SK-N-DZ (cell line): ENCODE measurements around the gene RSPH3.
"Not testable (repeated sequence)": the region's sequence is repeated elsewhere in the genome, so short reads cannot be mapped to it uniquely, and the experiment has no call there.

Experiments used
- DNase-seq: peaks from one replicate; pipeline ENCODE4 v3.0.0-alpha.2; 2015; ENCODE audit warnings: low spot score

RSPH3 gene

DNA sequence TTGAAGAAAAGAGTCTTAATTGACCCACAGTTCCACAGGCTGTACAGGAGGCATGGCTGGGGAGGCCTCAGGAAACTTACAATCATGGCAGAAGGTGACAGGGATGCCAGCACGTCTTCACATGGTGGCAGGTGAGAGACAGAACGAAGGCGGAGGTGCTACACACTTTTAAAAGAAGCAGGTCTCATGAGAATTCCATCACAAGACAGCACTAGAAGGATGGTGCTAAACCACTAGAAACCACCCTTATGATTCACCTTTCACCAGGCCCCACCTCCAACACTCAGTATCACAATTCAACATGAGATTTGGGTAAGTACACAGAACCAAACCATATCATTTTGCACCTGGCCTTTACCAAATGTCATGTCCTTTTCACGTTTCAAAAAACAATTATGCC, 23.9 kb upstream of the RSPH3 start:
- no peak for DNase-seq

GRCh38 chr6:159020011-159020410, 20.0 kb upstream of the RSPH3 start:
- no peak for DNase-seq

DNA sequence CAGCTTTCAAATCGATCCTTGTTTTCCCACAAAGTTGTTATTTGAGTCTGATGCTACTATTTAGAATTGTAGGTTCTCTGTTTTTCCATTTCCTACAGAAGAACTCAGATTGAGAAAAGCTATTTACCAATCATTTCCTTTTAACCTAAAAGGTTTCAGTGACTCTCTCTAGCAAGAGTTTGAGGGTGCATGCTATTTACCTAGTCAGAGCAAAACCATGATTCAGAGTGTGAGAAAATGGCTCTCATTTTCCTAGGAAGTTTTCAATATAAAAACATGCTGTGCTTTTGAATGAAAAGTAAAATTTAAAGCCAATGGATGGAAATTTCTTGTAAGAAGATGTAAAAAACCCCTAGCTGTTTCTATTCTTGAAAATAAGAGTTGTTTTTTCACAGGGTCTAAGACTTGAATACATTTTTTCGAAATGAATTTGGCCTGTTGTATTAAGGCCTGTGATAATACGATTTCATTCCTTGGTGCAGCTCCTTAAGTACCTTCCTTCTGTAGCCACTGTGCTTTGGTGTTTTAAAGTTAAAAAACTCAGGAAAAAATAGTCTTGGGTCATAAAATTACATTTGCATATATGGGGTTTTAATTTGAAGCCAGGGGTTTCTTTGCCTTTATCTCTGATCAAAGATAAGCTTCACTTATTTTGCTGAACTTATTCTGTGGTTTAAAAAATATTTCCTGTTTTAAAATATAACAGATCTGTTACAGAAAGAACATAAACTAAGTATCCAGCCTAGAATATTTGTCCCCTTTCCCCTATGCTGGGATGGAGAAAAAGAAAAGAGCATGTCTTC, 18.0 kb upstream of the RSPH3 start:
- DNase-seq: no peak

- no peak for DNase-seq
Observed at GRCh38 chr6:159014406-159014805, 14.4 kb upstream of the RSPH3 start.

- DNase-seq: no peak
Observed at GRCh38 chr6:159013229-159013628, 13.2 kb upstream of the RSPH3 start.

- no peak for DNase-seq
Observed at GRCh38 chr6:159012201-159012600, 12.2 kb upstream of the RSPH3 start.

GRCh38 chr6:159010037-159010612, 10.1 kb upstream of the RSPH3 start:
- DNase-seq: not testable (repeated sequence)

DNA sequence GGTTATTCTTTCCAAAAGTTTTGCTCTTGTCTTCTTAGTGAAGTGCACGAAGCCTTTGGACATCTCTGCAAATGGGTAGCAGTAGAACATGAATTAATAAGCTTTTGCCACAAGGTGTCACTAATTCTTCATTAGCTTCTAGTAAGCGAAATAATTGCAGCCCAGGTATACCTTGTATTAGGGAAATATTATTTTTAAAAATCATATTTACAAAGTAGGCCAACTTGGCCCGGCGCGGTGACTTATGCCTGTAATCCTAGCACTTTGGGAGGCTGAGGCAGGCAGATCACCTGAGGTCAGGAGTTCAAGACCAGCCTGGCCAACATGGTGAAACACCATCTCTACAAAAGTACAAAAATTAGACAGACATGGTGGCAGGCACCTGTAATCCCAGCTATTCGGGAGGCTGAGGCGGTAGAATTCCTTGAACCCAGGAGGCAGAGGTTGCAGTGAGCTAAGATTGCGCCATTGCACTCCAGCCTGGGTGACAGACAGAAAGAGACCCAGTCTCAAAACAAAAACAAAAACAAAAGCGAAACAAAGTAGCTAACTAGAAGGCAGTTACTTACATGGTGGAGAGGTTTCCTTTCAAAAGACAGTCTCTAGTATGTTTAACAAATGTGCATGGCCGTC, 8.8 kb upstream of the RSPH3 start:
- DNase-seq: no peak

DNA sequence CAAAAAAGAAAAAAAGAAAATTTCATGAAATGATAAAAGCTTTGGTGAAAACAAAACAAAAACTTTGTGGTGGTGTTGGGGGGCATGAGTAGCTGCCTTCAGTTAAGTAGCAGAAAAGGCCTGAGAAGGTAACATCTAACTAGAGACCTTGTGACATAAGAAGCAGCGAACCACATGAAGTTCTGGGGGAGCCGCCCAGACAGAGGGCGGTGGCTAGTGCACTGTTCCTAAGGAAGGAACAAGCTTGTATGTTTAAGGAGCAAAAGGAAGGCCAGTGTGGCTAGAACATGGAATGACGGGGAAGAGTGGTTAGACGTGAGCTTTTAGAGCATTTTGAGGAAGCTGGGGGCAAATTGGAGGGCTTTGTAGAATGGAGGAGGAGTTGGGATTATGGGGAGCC, 7.5 kb upstream of the RSPH3 start:
- no peak for DNase-seq

DNA sequence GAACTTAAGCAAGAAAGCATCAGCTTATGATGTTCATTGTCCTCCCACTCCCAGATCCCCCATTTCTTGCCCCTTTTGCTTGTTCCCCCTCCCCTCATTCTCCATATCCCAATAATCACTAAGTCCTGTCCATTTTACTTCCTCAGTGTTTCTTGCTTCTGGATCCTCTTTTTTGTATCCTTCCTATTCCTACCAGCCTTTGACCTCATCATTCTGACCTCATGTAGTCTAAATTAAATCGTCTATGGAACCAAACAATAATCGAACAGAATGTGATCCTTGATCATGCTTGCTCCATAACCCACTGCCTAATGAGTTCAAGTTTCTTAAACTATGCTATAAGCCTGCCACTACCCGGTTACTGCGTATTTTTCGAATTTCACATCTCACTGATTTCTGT, 5.4 kb upstream of the RSPH3 start:
- DNase-seq: no peak

DNA sequence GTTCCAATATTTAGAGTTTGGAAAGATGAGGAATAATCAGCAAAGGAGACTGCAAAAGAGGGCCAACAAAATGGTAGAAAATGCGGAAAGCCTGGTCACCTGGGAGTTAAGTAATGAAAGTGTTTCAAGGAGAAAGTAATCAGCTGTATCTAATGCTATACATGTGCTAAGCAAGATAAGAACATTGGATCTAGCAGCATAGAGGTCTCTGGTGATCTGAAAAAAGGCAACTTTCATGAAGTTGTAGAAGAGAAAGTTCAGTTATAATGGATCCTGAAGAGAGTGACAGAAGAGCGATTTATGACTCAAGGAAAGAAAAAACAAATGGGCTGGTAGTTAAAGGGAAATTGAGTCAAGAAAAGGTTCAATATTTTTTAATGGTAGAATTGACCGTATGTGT, 4.6 kb upstream of the RSPH3 start:
- DNase-seq: no peak

DNA sequence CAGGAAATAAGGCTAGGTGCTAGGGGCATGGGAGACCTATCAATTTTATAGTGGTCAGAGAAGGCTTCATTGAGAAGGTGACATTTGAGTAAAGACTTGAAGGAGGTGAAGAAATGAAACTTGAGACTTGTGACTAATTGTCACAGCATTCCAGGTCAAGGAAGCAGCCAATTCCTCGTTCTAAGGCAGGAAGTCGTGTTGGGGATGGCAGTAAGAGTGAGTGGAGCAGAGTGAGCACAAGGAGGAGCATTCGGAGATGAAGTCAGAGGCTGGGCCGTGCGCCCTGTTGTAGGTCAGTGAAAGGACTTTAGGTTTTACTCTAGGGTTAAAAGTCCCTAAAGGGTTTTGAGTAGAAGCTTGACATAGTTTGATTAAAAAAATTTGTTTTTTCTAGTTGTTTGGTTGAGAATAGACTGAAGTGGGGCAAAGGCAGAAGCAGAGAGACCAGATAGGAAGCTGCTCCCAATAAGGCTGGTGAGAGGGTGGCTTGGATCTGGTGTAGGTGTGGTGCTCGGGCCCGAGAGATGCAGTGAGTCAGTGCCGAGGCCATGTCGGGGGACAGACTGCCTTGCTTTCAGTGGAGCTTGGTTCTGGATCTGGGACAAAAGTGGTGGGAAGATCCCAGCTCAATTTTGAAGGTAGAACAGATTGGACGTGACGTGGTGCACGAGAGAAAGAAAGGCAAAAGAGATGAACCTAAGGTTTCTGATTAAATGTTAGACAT, 2.6 kb upstream of the RSPH3 start:
- no peak for DNase-seq

DNA sequence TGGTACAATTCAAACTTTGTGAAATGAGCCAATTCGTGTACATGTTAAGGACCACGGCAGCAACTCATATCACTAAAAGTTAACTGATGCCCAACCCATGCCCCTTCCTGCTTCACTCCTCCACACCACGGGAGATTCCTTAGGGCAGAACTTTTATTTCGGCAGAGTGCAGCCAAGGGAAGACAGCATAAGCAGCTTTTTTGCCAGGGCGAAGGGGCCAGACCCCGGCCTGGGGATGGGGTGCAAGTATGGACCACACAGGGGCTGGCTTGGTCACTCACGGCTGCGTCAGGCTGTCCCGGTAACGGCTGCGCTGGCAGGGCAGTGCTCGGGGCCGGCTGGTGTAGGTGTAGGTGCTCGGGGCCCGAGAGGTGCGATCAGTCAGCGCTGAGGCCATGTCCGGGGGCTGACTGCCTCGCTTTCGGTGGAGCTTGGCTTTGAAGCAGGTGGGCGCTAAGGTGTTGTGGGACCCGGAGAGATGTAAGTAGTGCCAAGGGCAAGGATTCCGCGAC, 792 bp downstream of the RSPH3 start:
- no peak for DNase-seq

- no peak for DNase-seq
Observed at GRCh38 chr6:158996856-158997255, 3.1 kb downstream of the RSPH3 start.

GRCh38 chr6:158993639-158994038, 6.4 kb downstream of the RSPH3 start:
- DNase-seq: no peak

DNA sequence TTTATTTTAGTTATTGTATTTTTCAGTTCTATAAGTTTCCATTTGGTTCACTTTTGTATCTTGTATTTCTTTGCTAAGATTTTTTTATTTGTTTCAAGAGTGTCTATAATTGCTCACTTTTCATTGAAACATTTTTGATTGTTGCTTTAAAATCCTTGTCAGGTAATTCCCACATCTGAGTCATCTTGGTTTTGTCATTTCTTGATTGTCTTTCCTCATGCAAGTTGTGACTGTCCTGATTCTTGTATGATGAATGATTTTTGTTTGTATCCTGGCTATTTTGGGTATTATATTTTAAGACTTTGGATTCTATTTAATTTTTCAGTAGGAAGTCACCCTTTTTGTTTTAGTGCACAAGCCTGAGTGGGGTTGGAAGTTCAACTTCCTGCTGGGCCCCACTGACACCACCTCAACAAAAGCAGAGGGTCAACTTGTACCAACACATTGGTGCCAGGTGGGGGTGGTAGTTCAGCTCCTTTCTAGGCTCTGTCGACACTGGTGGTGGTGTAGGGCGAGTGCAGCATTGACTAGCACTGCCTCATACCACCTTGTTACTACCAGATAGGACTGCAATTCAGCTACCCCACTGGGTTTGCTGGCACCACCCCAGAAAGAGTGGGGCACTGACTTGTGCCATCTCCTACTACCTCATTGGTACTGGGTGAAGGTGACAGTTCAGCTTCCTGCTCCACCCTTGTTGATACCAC, 8.8 kb downstream of the RSPH3 start:
- DNase-seq: no peak

GRCh38 chr6:158989711-158990110, 10.3 kb downstream of the RSPH3 start:
- DNase-seq: not testable (repeated sequence)

DNA sequence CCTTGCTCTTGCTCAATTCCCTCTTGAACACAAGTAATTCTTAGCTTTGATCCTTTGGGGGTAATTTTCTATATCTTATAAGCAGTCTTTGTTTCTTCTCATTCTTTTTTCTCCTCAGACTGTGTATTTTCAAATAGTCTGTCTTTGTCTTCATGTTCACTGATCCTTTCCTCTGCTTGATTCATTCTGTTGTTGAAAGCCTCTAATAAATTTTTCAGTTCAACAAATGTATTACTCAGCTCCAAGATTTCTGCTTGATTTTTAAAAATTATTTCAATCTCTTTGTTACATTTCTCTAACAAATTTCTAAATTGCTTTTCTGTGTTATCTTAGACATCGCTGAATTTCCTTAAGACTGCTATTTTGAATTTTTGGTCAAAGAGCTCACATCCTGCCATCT, 11.5 kb downstream of the RSPH3 start:
- DNase-seq: no peak

DNA sequence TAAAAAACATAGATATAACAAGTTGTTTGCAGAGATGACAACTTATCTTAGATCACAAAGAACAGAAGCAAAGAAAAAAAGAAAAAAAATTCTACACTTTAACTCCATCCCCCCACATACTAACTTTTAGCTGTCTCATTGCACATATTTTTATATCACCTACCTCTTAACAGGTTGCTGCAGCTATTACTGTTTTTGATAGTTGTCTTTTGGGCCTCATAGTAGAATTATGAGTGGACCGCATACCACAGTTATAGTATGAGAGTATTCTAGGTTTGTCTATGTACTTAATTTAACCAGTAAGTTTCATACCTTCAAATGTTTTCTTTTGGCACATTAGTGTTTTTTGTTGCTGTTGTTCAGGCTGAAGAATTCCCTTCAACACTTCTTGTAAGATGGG, 12.3 kb downstream of the RSPH3 start:
- no peak for DNase-seq

GRCh38 chr6:158978757-158979156, 21.2 kb downstream of the RSPH3 start:
- no peak for DNase-seq

DNA sequence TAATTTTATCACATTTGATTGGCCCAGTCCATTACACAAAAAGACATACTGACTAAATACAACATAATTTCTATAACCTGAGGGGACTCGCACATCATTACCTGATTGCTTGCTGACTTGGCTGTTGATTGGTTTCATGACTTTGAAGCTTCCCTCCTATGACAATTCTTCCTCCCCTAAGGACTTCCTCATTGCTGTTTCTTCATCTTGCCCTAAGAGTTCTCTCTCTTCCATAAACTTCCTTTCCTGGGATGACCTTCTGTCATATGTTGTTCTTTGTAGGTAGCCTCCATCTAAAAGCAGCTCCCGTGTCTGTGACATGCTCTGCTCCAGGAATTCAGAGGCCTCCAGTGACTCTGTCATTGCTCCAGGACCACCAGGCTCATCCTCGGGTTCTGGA, 22.6 kb downstream of the RSPH3 start:
- DNase-seq: no peak
